Osteocyte (in vitro differentiated cells): ENCODE results near the gene TMUB1. TPM values are rescaled to one million over a fixed set of nuclear protein-coding genes. Genes with fewer than 3 reads are reported as not detected.
A peak's percentile ranks its signal among the peaks of the same experiment; 100 is the strongest.

Experiments
- DNase-seq: peaks from one replicate; pipeline ENCODE4 v3.0.0; 2021; ENCODE audit warnings: mixed read lengths; ENCODE audit not compliant: unreplicated experiment; ENCODE audit errors: extremely low spot score
- H3K27ac Mint-ChIP-seq: one replicate; pipeline ENCODE4 v1.8.0; 2021; ENCODE audit warnings: mild to moderate bottlenecking, mixed read lengths; ENCODE audit not compliant: unreplicated experiment
- H3K27me3 Mint-ChIP-seq: one replicate; pipeline ENCODE4 v1.8.0; 2021; ENCODE audit warnings: mixed read lengths; ENCODE audit not compliant: unreplicated experiment
- H3K36me3 Mint-ChIP-seq: one replicate; pipeline ENCODE4 v1.8.0; 2021; ENCODE audit warnings: mixed read lengths; ENCODE audit not compliant: unreplicated experiment
- H3K4me1 Mint-ChIP-seq: one replicate; pipeline ENCODE4 v1.8.0; 2021; ENCODE audit warnings: mixed read lengths; ENCODE audit not compliant: unreplicated experiment
- H3K4me3 Mint-ChIP-seq: one replicate; pipeline ENCODE4 v1.8.0; 2021; ENCODE audit warnings: mild to moderate bottlenecking, moderate library complexity, mixed read lengths; ENCODE audit not compliant: unreplicated experiment
- H3K9me3 Mint-ChIP-seq: one replicate; pipeline ENCODE4 v1.8.0; 2021; ENCODE audit warnings: mixed read lengths; ENCODE audit not compliant: unreplicated experiment
- total RNA-seq: library from RNA; stranded (reverse); gene quantifications from 2 replicates; pipeline ENCODE4 v1.2.1, GENCODE V29; 2021
- TF ChIP-seq, protein P1 (sequence below): fragments of 200-600 bp; sonication (generic); IDR thresholded peaks from 2 replicates; pipeline ENCODE4 v1.5.0; 2021; ENCODE audit warnings: antibody characterized with exemption, mild to moderate bottlenecking, moderate library complexity

Gene TMUB1
- total RNA-seq, 1 donor from 2014 or later = 26.1 TPM

DNA sequence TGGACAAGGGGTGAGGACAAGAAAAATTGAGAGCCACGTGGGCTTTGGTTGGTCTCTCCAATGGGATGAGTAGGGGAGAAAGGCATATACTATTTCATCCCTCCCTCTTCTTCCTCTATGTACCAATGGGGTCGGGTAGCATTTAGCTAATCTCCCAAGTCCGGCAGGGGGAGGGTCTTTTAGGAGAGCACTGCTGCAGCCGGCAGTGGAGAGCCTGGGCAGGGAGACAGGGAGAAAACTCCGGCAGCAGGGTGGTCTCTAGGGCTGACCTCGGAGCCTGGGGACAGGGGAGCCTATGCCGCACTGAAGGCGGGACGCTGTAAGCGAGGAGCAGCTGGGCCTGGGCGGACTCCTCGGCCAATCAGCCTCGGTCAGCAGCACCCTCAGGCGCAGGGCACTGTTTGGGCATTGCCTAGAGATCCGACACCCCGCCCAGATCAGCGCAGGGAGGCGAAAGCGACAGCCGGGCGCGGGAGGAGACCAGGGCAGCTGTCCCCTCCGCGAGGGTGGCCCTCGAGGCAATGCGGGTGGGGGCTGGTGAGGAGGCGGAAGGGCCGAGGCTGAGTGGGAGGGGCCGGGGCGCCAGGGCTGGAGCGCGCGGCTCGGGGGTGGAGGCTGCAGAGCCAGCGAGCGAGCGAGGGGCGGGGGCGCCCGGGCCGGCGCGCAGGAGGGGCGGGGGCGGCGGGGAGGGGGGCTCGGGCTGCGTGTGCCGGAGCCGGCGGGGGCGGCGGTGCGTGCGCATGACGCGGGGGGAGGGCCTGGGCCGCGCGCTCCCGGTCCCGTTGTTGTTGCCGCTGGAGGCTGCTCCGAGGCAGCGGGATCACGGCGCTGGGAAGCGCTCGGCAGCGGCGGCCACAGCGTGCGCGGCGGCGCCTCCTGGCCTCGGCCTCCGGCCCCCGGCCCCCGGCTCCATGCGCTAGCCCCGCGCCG lies 2.7 kb upstream of the TMUB1 start, which contains the start of gene AGAP3:
AGAP3 (plus strand) TSS at position 785 of the 930 bp plus-strand sequence. CDS start 267 bp downstream, outside the sequence.
- Mint-ChIP-seq H3K9me3 (no peaks in the 10 kb centered on the region), H3K4me3 (peak within 1 kb of the TSS; percentile 84), H3K36me3 (no peaks in the 10 kb centered on the region), H3K4me1 (peaks cover 58% of the 10 kb centered on the region), H3K27me3 (no peaks in the 10 kb centered on the region), H3K27ac (peak within 1 kb of the TSS; percentile 87)
- peak; percentile 95 for DNase-seq
- TF ChIP-seq, protein P1, sequence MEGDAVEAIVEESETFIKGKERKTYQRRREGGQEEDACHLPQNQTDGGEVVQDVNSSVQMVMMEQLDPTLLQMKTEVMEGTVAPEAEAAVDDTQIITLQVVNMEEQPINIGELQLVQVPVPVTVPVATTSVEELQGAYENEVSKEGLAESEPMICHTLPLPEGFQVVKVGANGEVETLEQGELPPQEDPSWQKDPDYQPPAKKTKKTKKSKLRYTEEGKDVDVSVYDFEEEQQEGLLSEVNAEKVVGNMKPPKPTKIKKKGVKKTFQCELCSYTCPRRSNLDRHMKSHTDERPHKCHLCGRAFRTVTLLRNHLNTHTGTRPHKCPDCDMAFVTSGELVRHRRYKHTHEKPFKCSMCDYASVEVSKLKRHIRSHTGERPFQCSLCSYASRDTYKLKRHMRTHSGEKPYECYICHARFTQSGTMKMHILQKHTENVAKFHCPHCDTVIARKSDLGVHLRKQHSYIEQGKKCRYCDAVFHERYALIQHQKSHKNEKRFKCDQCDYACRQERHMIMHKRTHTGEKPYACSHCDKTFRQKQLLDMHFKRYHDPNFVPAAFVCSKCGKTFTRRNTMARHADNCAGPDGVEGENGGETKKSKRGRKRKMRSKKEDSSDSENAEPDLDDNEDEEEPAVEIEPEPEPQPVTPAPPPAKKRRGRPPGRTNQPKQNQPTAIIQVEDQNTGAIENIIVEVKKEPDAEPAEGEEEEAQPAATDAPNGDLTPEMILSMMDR = peak; percentile 9

DNA sequence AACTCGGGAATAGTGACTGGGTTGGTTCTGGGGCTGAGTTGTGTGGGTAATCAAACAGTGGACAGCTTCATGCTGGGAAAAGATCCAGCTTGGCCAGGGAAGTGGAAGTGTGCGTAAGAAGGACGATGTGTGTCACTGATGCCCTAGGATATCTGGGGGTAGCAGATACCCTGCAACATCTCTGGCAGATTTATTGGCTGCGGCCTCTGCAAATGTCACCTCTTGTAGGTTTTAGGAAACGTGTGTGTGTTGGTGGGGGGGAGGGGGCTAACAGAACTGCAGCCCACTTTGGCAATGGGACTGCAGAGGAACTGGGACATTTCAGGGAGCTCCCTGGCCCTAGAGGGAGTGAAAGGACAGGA lies 2.0 kb upstream of the TMUB1 start:
- DNase-seq = no peak
- Mint-ChIP-seq H3K4me3 (peak overlapping the region; percentile 80), H3K9me3 (no peaks in the 10 kb centered on the region), H3K27ac (peak overlapping the region; percentile 87), H3K4me1 (peaks cover 55% of the 10 kb centered on the region), H3K27me3 (no peaks in the 10 kb centered on the region), H3K36me3 (no peaks in the 10 kb centered on the region)
- TF ChIP-seq, protein P1 = no peak

GRCh38 chr7:151083824-151084160 lies 499 bp upstream of the TMUB1 start:
- Mint-ChIP-seq H3K27ac (peak overlapping the region; percentile 10), H3K4me1 (peaks cover 53% of the 10 kb centered on the region), H3K9me3 (no peaks in the 10 kb centered on the region), H3K27me3 (no peaks in the 10 kb centered on the region), H3K4me3 (peak overlapping the region; percentile 69), H3K36me3 (no peaks in the 10 kb centered on the region)
- TF ChIP-seq, protein P1 = no peak
- no peak for DNase-seq

DNA sequence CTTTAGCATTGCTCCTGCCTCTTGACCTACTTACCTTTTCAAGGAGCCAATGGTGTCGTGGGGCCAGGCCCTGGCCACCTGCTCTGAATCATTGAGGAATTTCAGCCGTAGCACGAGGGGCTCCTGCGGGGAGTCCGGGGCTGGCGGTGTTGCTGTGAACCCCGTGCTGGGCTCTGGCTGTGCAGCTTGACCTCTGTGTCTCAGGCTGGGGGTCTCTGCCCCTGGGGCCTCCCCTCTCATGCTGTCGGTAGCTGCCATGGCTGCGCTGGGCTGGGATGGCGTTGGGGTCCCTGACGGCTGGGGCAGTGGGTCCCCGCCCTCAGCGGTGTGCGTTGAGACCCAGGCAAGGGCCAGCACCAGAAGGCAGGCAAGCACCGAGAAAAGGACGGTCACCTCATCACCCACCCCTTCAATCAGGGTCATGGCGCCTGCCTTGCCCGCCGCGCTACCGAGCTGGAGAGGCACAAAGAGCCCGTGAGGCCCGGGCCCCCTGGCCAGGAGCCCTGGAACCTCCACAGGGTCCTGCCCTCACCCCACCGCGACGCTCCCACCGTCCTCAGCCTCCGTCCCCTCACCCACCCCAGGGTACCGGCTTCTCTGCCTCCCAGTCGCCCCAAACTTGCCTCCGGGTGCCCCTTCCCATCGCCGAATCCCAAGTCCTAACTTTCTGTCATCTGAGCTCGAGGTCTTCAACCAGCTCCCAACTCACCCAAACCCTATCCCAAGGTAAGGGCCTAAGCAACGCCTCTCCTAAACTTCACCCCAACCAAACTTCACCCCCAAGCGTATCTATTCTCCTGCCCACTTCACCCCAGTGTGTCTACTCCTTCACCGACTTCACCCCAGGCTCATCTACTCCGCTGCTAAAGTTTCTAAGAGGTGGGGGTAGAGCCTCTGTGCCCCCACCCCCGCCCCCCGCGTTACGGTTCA lies 887 bp downstream of the TMUB1 start:
- no peak for DNase-seq
- TF ChIP-seq, protein P1 = no peak
- H3K36me3 Mint-ChIP-seq = no peaks in the 10 kb centered on the region
- H3K4me1 Mint-ChIP-seq = peaks cover 57% of the 10 kb centered on the region
- peak overlapping the region; percentile 89 for H3K27ac Mint-ChIP-seq
- H3K9me3 Mint-ChIP-seq = no peaks in the 10 kb centered on the region
- H3K27me3 Mint-ChIP-seq = no peaks in the 10 kb centered on the region
- peak overlapping the region; percentile 89 for H3K4me3 Mint-ChIP-seq
